KMS-11 (cell line): Measurements from ENCODE around the gene MED9.
A peak's percentile ranks its signal among the peaks of the same experiment; 100 is the strongest.
"Not testable (repeated sequence)": the region's sequence is repeated elsewhere in the genome, so short reads cannot be mapped to it uniquely, and the experiment has no call there.

Experiments used
- H2AFZ ChIP-seq: fragments of 200-600 bp; sonication (generic); 2 replicates; pipeline ENCODE4 v1.6.1; 2016; ENCODE audit warnings: antibody characterized with exemption, mixed run types, low read depth
- H3K27ac ChIP-seq: fragments of 200-600 bp; sonication (generic); 2 replicates; pipeline ENCODE4 v1.6.1; 2016; ENCODE audit warnings: mild to moderate bottlenecking, mixed run types
- H3K27me3 ChIP-seq: fragments of 200-600 bp; sonication (generic); 2 replicates; pipeline ENCODE4 v1.6.1; 2017; ENCODE audit warnings: mild to moderate bottlenecking, low read depth, mixed run types, moderate library complexity; ENCODE audit not compliant: insufficient read depth
- H3K36me3 ChIP-seq: fragments of 200-600 bp; sonication (generic); 2 replicates; pipeline ENCODE4 v1.6.1; 2017; ENCODE audit warnings: mild to moderate bottlenecking, mixed run types; ENCODE audit not compliant: insufficient read depth
- H3K4me1 ChIP-seq: fragments of 200-600 bp; sonication (generic); 2 replicates; pipeline ENCODE4 v1.6.1; 2016; ENCODE audit warnings: mild to moderate bottlenecking, low read depth, mixed run types; ENCODE audit not compliant: poor library complexity, severe bottlenecking
- H3K4me2 ChIP-seq: fragments of 200-600 bp; sonication (generic); 2 replicates; pipeline ENCODE4 v1.7.0; 2016; ENCODE audit warnings: mild to moderate bottlenecking, mixed run types
- H3K4me3 ChIP-seq: fragments of 200-600 bp; sonication (generic); IDR thresholded peaks from 2 replicates; pipeline ENCODE4 v1.6.1; 2017; ENCODE audit warnings: low read depth, low read length, mixed read lengths; ENCODE audit not compliant: insufficient read depth
- H3K79me2 ChIP-seq: fragments of 200-600 bp; sonication (generic); 2 replicates; pipeline ENCODE4 v1.6.1; 2016; ENCODE audit warnings: low read depth, mixed run types; ENCODE audit not compliant: insufficient read depth
- H3K9ac ChIP-seq: fragments of 200-600 bp; sonication (generic); 2 replicates; pipeline ENCODE4 v1.6.1; 2016; ENCODE audit warnings: mild to moderate bottlenecking, mixed run types
- H4K20me1 ChIP-seq: fragments of 200-600 bp; sonication (generic); 2 replicates; pipeline ENCODE4 v1.6.1; 2016; ENCODE audit warnings: mild to moderate bottlenecking, mixed run types; ENCODE audit not compliant: insufficient read depth
- TF ChIP-seq, protein P1 (sequence below): fragments of 200-600 bp; sonication (generic); conservative IDR thresholded peaks from 2 replicates; pipeline ENCODE4 v1.6.1; 2017; ENCODE audit warnings: low read depth, mild to moderate bottlenecking, antibody characterized with exemption, low read length, moderate library complexity, mixed read lengths

Gene MED9

DNA sequence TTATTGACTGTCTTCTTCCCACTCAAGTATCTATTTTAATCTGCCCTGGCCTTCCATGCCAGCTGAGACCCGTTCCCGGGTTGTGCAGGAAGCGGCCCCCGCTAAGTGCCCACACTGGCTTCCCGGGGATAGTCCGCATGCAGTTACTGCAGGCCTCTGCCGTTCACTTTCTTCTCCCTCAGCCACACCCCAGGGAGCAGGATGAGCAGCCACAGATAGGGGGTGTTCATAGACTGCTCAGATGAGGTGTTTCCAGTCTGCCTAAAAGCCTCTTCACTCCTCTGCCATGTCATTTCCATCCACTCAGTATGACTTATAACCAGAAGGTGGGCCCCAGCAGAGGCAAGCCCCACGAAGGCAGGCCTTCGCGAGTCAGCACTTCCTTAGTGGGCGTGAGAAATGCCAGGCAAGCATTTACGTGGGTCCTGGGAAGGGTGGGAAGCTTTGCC lies 7.7 kb downstream of the MED9 start:
- Histone ChIP-seq H3K27me3 (no peaks in the 10 kb centered on the region), H4K20me1 (no peaks in the 10 kb centered on the region), H3K36me3 (no peaks in the 10 kb centered on the region), H3K79me2 (peaks cover 19% of the 10 kb centered on the region; the same call in 1 of the 2 replicates), H3K27ac (no peak overlapping the region), H3K4me2 (no peak overlapping the region), H3K4me1 (peaks cover 29% of the 10 kb centered on the region), H3K9ac (no peak overlapping the region), H3K4me3 (no peak overlapping the region), H2AFZ (no peak overlapping the region)
- TF ChIP-seq, protein P1, sequence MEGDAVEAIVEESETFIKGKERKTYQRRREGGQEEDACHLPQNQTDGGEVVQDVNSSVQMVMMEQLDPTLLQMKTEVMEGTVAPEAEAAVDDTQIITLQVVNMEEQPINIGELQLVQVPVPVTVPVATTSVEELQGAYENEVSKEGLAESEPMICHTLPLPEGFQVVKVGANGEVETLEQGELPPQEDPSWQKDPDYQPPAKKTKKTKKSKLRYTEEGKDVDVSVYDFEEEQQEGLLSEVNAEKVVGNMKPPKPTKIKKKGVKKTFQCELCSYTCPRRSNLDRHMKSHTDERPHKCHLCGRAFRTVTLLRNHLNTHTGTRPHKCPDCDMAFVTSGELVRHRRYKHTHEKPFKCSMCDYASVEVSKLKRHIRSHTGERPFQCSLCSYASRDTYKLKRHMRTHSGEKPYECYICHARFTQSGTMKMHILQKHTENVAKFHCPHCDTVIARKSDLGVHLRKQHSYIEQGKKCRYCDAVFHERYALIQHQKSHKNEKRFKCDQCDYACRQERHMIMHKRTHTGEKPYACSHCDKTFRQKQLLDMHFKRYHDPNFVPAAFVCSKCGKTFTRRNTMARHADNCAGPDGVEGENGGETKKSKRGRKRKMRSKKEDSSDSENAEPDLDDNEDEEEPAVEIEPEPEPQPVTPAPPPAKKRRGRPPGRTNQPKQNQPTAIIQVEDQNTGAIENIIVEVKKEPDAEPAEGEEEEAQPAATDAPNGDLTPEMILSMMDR, result no peak

DNA sequence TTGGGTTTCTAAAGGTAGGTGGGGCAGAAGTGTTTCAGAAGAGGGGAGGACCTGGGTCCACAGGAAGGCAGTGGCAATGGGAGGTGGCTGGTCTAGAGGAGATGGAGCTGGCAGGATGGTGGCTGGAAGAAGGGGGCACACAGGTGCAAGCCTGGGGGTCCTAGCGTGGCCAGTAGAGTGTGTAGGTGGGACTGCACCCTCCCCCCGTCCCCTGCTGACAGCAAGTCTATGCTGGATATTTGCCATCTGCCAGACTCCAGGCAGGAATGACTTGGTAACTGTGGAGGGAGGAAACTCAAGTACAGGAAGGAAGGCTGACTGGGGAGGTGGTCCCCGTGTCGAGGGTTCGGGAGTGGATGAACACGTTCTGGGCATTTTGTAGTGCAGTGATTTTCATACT lies 8.6 kb downstream of the MED9 start:
- peaks cover 34% of the 10 kb centered on the region for H3K4me1 ChIP-seq
- no peaks in the 10 kb centered on the region for H4K20me1 ChIP-seq
- no peaks in the 10 kb centered on the region for H3K27me3 ChIP-seq
- TF ChIP-seq, protein P1, result no peak
- no peak overlapping the region for H3K4me2 ChIP-seq
- no peak overlapping the region for H2AFZ ChIP-seq
- H3K79me2 ChIP-seq, result peaks cover 19% of the 10 kb centered on the region; the same call in 1 of the 2 replicates
- H3K9ac ChIP-seq, result no peak overlapping the region
- no peak overlapping the region for H3K27ac ChIP-seq
- no peak overlapping the region for H3K4me3 ChIP-seq
- H3K36me3 ChIP-seq, result no peaks in the 10 kb centered on the region

DNA sequence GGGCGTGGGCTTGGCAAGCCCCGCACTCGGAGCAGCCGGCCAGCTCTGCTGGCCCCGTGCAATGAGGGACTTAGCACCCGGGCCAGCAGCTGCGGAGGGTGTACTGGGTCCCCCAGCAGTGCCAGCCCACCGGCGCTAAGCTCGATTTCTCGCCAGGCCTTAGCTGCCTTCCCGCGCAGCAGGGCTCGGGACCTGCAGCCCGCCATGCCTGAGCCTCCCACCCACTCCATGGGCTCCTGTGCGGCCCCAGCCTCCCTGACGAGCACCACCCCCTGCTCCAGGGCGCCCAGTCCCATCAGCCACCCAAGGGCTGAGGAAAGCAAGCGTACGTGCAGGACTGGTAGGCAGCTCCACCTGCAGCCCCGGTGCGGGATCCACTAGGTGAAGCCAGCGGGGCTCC lies 9.6 kb downstream of the MED9 start:
- H3K36me3 ChIP-seq, H3K4me2 ChIP-seq, H3K4me3 ChIP-seq, H2AFZ ChIP-seq, H3K9ac ChIP-seq, H3K27me3 ChIP-seq, H4K20me1 ChIP-seq, H3K27ac ChIP-seq: not testable (repeated sequence)
- Histone ChIP-seq H3K4me1 (peaks cover 41% of the 10 kb centered on the region), H3K79me2 (peaks cover 18% of the 10 kb centered on the region; the same call in 1 of the 2 replicates)

DNA sequence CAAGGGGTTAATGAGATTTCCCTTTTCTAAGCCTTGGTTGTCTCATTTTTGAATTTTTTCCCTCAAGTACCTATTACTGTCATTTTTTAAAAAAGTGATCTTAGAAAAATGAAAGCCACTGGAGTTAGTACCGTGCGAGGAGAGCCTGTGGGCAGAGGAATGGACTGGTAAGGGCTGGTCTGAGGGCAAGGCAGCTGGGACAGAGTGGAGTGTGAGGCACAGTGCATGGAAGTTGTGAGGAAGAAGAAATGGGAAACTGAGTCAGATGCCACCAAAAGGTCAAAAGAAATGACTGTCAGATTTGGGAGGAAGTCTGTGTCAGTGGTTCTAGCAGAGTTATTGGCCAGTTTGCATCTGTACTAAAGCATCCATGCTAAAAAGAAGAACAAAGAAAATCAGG lies 11.2 kb downstream of the MED9 start:
- no peaks in the 10 kb centered on the region for H4K20me1 ChIP-seq
- H3K4me1 ChIP-seq, result peaks cover 41% of the 10 kb centered on the region
- H3K4me2 ChIP-seq, result peak overlapping the region; percentile 73; the same call in 1 of the 2 replicates
- H3K27ac ChIP-seq, result peak overlapping the region; percentile 51; the same call in 1 of the 2 replicates
- no peak overlapping the region for H3K9ac ChIP-seq
- H3K79me2 ChIP-seq, result peaks cover 10% of the 10 kb centered on the region; the same call in 1 of the 2 replicates
- TF ChIP-seq, protein P1, result no peak
- H2AFZ ChIP-seq, result no peak overlapping the region
- no peaks in the 10 kb centered on the region for H3K36me3 ChIP-seq
- H3K4me3 ChIP-seq, result no peak overlapping the region
- H3K27me3 ChIP-seq, result no peaks in the 10 kb centered on the region

DNA sequence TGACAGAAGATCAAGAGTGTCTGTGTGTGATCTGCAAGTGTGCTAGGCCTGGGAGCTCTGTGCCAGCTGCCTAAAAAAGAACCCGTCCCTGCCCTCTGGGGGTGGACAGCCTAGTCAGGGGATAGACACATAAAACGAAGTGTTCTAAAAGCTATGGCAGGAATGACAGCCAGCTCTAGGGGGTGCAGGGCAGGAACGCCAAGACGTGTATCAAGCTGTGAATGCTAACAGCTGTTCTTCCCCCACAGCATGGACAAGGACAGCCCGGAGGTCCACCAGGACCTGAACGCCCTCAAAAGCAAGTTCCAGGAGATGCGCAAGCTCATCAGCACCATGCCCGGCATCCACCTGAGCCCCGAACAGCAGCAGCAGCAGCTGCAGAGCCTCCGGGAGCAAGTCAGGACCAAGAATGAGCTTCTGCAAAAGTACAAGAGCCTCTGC lies 14.3 kb downstream of the MED9 start:
- H3K4me3 ChIP-seq, result no peak overlapping the region
- TF ChIP-seq, protein P1, result no peak
- H2AFZ ChIP-seq, result no peak overlapping the region
- H3K27me3 ChIP-seq, result no peaks in the 10 kb centered on the region
- H3K36me3 ChIP-seq, result no peaks in the 10 kb centered on the region
- H3K4me1 ChIP-seq, result peaks cover 41% of the 10 kb centered on the region
- H3K4me2 ChIP-seq, result no peak overlapping the region
- H3K9ac ChIP-seq, result no peak overlapping the region
- H4K20me1 ChIP-seq, result no peaks in the 10 kb centered on the region
- no peaks in the 10 kb centered on the region for H3K79me2 ChIP-seq
- no peak overlapping the region for H3K27ac ChIP-seq
